Amygdala (tissue), 56 donors: ENCODE measurements around the gene SCTR.

Experiments used
- DNase-seq, 56 donors: peaks; one replicate each; lab custom pipeline; 2025; lab: John Stamatoyannopoulos, UW

The SCTR gene

GRCh38 chr2:119523952-119524694 lies at the start of gene SCTR:
Gene SCTR, minus strand, starts transcription at chr2:119524483. Its CDS starts 257 bp downstream, at chr2:119524226.
- no peak for DNase-seq

- no peak for DNase-seq
Measured at GRCh38 chr2:119567292-119567691, 43.0 kb upstream of the SCTR start.

- no peak for DNase-seq
Measured at GRCh38 chr2:119565481-119565880, 41.2 kb upstream of the SCTR start.

GRCh38 chr2:119553687-119554344 lies 29.5 kb upstream of the SCTR start:
- no peak for DNase-seq

GRCh38 chr2:119552902-119553301 lies 28.6 kb upstream of the SCTR start:
- DNase-seq = no peak

GRCh38 chr2:119550856-119551255 lies 26.6 kb upstream of the SCTR start:
- no peak for DNase-seq

GRCh38 chr2:119550346-119550745 lies 26.1 kb upstream of the SCTR start:
- no peak for DNase-seq

GRCh38 chr2:119549241-119549640 lies 25.0 kb upstream of the SCTR start:
- no peak for DNase-seq

- DNase-seq = no peak
Measured at GRCh38 chr2:119548516-119549120, 24.3 kb upstream of the SCTR start.

GRCh38 chr2:119546447-119546767 lies 22.1 kb upstream of the SCTR start:
- no peak for DNase-seq

- no peak for DNase-seq
Measured at GRCh38 chr2:119545754-119546446, 21.6 kb upstream of the SCTR start.

- peak in 1 of 56 donors; percentile 9 for DNase-seq
Measured at GRCh38 chr2:119544939-119545475, 20.7 kb upstream of the SCTR start.

GRCh38 chr2:119544075-119544938 lies 20.0 kb upstream of the SCTR start, which contains the start of gene CFAP221:
Gene CFAP221, plus strand, starts transcription at chr2:119544449. Its CDS starts 1,683 bp downstream, at chr2:119546132.
- DNase-seq = peak in 50 of 56 donors; percentile 1 to 80 (median 55)

GRCh38 chr2:119541476-119541875 lies 17.2 kb upstream of the SCTR start:
- DNase-seq = no peak

- no peak for DNase-seq
Measured at GRCh38 chr2:119537792-119538191, 13.5 kb upstream of the SCTR start.

- DNase-seq = no peak
Measured at GRCh38 chr2:119536707-119537106, 12.4 kb upstream of the SCTR start.

GRCh38 chr2:119536211-119536610 lies 11.9 kb upstream of the SCTR start:
- no peak for DNase-seq

- no peak for DNase-seq
Measured at GRCh38 chr2:119533560-119533959, 9.3 kb upstream of the SCTR start.

GRCh38 chr2:119531292-119531691 lies 7.0 kb upstream of the SCTR start:
- no peak for DNase-seq

- no peak for DNase-seq
Measured at GRCh38 chr2:119527999-119528398, 3.7 kb upstream of the SCTR start.
